Measurements from ENCODE around the gene CYB5R3.

The CYB5R3 gene

DNA sequence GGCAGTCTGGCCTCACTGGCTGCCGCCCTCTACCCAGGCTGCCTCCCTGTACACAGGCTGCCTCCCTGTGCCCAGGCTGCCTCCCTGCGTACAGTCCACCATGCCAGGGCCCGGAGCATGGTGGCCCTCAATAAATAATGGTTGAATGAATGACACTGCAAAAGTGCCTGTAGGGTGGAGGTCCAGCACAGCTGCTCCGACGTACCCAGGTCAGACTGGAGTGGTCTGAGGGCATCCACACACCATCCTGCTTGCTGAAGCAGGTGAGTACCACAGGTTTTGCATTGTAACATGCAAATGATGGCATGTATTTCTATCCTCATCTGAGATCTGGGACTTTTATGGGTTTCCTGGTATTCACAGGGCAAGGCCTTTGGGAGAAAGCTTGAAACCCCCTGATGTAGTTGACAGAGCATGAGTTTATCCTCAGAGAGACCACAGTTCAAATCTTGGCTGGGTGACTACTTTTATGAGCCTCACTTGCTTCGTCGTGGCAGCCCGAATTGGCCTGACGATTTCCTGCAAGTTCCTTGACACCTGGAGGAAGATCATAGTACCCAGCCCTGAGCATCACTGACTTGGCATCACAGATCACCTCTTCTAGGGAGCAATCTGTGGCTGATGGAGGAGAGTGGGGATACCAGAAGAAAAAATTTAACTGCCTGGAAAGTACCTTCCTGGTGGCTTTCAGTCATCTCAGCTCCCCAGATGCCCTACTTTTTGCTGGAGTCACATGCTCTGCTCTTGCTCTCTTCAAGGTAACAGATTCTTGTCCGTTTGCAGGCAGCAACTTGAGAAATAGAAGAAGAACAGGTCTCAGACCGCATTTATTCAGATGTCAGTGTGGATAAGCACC, 16.0 kb upstream of the CYB5R3 start:
- Mint-ChIP-seq H3K27ac (no peak overlapping the region), H3K4me3 (no peak overlapping the region), H3K36me3 (no peaks in the 10 kb centered on the region), H3K27me3 (peaks cover 54% of the 10 kb centered on the region), H3K4me1 (peaks cover 2% of the 10 kb centered on the region), H3K9me3 (no peaks in the 10 kb centered on the region)
- no peak for DNase-seq
- CTCF ChIA-PET = no interaction called here

DNA sequence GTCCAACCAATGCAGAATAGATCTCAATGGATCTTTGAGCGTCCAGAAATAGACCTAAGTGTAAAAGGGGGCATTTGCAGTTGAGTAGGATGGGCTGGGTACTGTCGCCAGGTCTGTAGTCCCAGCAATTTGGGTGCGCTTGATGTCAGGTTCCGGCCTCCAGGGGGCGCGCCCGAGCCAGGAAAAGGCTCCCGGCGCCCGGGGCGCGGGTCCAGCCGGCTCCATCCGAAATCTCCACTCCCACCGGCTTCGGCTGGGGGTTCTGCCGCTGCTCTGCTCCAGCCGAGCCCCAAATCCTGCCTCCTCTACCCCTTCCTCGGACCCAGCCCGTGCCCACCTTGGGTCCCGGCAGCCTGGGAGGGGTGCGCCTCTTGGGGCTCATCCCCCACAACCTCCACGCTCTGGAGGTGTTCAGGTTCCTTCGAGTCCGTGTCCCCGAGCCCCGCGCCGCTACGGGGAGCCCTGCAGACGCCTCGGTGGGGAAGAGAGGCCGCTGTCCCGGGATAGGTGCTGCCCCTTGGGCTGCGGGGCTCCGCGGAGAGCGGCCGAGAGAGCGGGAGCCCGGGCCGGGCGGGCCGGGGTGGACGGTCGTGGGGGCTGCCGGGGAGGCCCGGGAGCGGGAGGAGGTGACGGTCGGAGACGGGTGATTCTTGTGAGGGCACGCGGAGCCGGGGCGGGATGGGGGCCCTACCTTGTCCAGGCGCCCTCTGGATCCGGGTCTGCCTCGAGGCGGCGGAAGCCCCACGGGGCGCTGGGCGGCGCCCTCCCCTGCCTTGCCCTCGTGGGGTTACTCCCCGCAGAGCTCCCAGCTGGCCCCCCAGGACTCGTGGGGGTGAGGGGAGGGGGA, 13.0 kb upstream of the CYB5R3 start:
- CTCF ChIA-PET = interaction anchor here (0.5 to 1.8 kb wide), 2 partner anchors 8 to 214 kb away, joined by 3 to 4 read pairs; no protein-coding TSS in a partner anchor
- Mint-ChIP-seq H3K4me3 (peak overlapping the region; percentile 41), H3K9me3 (no peaks in the 10 kb centered on the region), H3K4me1 (no peaks in the 10 kb centered on the region), H3K27me3 (peaks cover 65% of the 10 kb centered on the region), H3K27ac (no peak overlapping the region), H3K36me3 (no peaks in the 10 kb centered on the region)
- DNase-seq = peak; percentile 86

DNA sequence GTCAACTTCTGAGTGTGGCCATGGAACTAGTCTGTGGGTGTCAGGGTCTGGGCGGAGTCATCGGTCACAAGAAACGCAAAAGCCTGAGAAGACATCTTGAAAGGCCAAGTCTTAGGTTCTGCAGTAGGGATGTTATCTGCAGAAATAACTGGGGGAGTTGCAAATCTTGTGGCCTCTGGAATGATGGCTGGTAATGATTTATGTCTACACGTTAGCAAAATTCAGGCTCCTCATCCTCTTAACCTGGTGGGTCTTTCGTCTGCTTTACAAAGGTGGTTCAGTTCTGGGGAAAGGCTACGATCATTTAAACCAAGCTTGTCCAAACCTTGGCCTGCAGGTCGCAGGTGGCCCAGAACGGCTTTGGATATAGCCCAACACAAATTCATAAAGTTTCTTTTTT, 7.4 kb upstream of the CYB5R3 start:
- Mint-ChIP-seq H3K4me1 (no peaks in the 10 kb centered on the region), H3K36me3 (no peaks in the 10 kb centered on the region), H3K27ac (no peak overlapping the region), H3K27me3 (peaks cover 49% of the 10 kb centered on the region), H3K4me3 (no peak overlapping the region), H3K9me3 (no peaks in the 10 kb centered on the region)
- CTCF ChIA-PET = no interaction called here
- DNase-seq = no peak

DNA sequence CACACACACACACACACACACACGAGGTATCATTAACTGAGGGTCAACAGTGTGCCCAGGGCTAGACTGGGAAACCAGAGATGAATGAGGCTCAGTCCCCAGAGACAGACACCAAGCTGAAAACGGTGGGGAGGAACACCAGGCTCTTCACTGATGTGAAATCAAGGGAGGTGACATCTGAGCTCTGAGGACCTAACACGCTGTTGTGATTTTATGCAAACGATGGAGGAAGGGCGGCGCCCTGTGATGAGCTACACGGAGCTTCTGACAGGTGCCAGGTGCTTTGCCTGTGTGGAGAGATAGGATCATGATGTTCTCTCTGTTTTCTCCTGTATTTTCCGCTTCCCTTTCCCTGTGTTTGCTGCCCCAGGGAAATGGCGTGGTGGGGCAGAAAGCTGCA, 6.5 kb upstream of the CYB5R3 start:
- Mint-ChIP-seq H3K9me3 (no peaks in the 10 kb centered on the region), H3K27me3 (peaks cover 51% of the 10 kb centered on the region), H3K4me1 (no peaks in the 10 kb centered on the region), H3K4me3 (no peak overlapping the region), H3K36me3 (no peaks in the 10 kb centered on the region), H3K27ac (no peak overlapping the region)
- CTCF ChIA-PET = no interaction called here
- DNase-seq = no peak

DNA sequence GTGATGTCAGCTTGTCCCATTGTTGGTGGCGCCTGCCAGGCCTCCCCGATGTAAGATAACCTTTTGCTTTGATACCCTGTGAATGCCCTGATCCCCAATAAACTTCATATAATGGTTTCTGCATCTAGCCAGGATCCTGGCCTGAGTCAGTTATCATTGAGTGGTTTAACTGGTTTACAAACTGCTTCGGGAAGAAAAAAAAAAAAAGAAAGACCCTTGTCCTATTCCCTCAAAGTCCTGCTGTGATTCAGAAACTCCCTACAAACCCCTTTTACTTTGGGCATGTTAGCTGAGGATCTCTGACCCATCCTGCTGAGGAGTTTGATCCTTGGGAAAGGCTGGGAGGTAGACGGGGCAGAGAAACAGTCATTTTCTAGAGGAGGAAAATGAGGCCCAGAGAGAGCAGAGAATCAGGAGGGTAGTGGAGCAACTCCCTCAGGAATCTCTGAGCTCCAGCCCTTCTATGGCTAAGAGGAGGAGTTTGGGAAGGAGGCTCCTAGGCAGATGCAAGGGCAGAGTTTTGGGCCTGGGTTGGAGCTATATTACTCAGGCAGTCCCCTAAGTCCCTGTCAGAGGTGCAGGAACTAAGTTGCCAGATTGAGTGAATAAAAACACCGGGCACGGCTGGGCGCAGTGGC, 5.4 kb upstream of the CYB5R3 start:
- CTCF ChIA-PET = interaction anchor here (1.0 kb wide), 1 partner anchor 9 kb away, joined by 4 read pairs; no protein-coding TSS in a partner anchor
- peaks cover 41% of the 10 kb centered on the region for H3K27me3 Mint-ChIP-seq
- no peak for DNase-seq

DNA sequence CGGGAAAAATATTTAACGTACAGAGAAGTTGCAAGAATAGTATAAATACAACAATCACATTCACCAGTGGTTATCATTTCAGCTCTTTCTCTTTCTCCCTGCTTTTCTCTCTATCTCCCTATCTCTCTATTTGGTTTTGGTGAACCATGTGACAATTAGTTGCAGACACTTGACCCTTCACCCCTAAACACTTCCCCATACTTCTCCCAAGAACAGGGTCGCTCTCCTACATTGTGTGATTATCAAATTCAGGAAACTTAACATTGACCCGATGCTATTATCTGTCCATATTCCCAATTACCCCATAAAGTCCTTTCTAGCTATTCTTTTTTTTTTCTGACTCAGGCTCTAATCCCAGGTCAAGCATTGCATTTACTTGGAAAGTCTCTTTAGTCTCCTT, 4.8 kb upstream of the CYB5R3 start:
- no peaks in the 10 kb centered on the region for H3K36me3 Mint-ChIP-seq
- CTCF ChIA-PET = interaction anchor here (0.6 to 1.0 kb wide), 2 partner anchors 9 to 445 kb away, joined by 4 read pairs; no protein-coding TSS in a partner anchor
- H3K27me3 Mint-ChIP-seq = peaks cover 38% of the 10 kb centered on the region
- no peak for DNase-seq
- H3K27ac Mint-ChIP-seq = no peak overlapping the region
- H3K9me3 Mint-ChIP-seq = no peaks in the 10 kb centered on the region
- H3K4me1 Mint-ChIP-seq = peaks cover 3% of the 10 kb centered on the region
- no peak overlapping the region for H3K4me3 Mint-ChIP-seq

More for the DNA sequence above, 5.4 kb upstream of the CYB5R3 start:
- no peaks in the 10 kb centered on the region for H3K36me3 Mint-ChIP-seq
- peaks cover 3% of the 10 kb centered on the region for H3K4me1 Mint-ChIP-seq
- no peak overlapping the region for H3K4me3 Mint-ChIP-seq
- H3K9me3 Mint-ChIP-seq = no peaks in the 10 kb centered on the region
- no peak overlapping the region for H3K27ac Mint-ChIP-seq

DNA sequence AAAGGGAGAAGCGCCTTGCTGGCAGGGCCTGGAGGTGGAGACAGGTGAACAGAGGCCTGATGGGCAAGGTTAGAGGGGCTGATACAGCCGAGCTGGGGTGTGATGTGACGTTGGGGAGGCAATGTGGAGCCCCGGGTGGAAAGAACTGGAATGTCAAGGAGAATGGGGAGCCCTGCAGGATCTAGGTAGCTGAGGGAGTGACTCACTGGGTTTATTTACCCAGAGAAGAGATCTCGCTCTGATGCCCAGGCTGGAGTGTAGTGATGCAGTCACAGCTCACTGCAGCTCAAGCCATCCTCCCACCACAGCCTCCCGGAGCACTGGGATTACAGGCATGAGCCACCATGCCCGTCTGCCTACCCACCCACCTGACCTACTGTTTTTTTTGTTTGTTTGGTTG, 1.9 kb upstream of the CYB5R3 start:
- CTCF ChIA-PET = no interaction called here
- DNase-seq = no peak
- H3K36me3 Mint-ChIP-seq = no peaks in the 10 kb centered on the region
- peaks cover 20% of the 10 kb centered on the region for H3K4me1 Mint-ChIP-seq
- peak overlapping the region; percentile 36 for H3K4me3 Mint-ChIP-seq
- H3K9me3 Mint-ChIP-seq = no peaks in the 10 kb centered on the region
- H3K27ac Mint-ChIP-seq = no peak overlapping the region
- peaks cover 27% of the 10 kb centered on the region for H3K27me3 Mint-ChIP-seq

DNA sequence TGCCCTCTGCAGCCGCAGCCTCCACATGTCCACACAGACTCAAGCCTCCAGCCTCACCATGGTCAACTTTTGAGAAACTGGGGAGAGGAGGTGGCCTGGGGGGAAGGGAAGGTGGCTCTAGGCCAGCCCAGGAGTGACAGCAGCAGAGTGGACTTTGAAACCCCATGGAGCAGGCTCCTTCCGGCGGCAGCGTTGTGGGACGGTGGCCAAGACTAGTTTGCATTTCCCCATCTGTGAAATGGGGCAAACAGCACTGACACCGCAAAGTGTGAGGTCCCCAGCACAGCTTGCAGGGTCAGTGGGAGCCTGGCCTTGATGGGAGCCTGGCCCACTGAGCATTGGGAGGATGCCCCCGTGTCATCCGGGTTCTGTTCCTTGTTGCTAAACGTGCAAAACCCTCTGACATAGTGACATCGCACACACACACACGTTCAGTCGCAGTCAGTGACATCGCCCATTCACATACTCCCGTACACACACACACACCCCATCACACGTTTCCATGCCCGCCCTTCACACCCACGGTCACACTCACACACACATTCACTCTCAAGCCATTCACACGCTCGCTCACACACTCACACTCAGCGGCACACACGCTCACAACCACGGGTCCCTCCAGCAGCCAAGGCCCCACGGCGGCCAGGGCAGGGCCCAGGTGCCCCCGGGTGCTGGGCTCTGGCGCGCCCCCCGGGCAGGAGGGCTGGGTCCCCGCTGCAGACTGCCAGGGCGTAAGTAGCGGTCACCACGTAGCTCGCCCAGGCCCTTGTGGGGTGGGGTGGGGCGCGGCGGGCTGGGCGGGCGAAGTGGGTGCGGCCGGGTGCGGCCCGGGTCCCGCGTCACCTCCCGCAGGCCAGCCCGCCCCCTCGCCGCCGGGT, 585 bp downstream of the CYB5R3 start:
- Mint-ChIP-seq H3K27ac (peak overlapping the region; percentile 94), H3K27me3 (peaks cover 15% of the 10 kb centered on the region), H3K36me3 (no peaks in the 10 kb centered on the region), H3K4me1 (peaks cover 33% of the 10 kb centered on the region), H3K4me3 (peak overlapping the region; percentile 94), H3K9me3 (no peaks in the 10 kb centered on the region)
- peak; percentile 63 for DNase-seq
- CTCF ChIA-PET = no interaction called here

DNA sequence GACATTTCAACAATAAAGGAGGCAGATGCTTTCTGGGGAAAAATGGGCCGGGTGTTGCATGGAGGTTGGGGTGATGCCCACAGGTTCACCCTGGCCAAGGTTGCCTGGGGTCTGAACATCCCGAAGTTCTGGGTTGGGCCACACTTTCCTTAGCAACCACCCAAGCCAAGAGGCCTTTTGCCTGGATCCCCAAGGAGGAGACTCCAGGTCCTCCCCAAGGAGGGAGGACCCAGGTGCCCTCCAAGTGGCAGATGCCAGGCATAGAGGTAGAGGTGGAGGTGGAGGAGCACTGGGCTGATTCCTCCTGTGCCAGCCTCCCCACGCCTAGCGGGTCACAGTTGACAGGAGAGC, 1.2 kb downstream of the CYB5R3 start:
- H3K4me3 Mint-ChIP-seq = peak overlapping the region; percentile 94
- peaks cover 33% of the 10 kb centered on the region for H3K4me1 Mint-ChIP-seq
- no peaks in the 10 kb centered on the region for H3K36me3 Mint-ChIP-seq
- peaks cover 14% of the 10 kb centered on the region for H3K27me3 Mint-ChIP-seq
- CTCF ChIA-PET = no interaction called here
- H3K9me3 Mint-ChIP-seq = no peaks in the 10 kb centered on the region
- H3K27ac Mint-ChIP-seq = peak overlapping the region; percentile 94
- DNase-seq = no peak

DNA sequence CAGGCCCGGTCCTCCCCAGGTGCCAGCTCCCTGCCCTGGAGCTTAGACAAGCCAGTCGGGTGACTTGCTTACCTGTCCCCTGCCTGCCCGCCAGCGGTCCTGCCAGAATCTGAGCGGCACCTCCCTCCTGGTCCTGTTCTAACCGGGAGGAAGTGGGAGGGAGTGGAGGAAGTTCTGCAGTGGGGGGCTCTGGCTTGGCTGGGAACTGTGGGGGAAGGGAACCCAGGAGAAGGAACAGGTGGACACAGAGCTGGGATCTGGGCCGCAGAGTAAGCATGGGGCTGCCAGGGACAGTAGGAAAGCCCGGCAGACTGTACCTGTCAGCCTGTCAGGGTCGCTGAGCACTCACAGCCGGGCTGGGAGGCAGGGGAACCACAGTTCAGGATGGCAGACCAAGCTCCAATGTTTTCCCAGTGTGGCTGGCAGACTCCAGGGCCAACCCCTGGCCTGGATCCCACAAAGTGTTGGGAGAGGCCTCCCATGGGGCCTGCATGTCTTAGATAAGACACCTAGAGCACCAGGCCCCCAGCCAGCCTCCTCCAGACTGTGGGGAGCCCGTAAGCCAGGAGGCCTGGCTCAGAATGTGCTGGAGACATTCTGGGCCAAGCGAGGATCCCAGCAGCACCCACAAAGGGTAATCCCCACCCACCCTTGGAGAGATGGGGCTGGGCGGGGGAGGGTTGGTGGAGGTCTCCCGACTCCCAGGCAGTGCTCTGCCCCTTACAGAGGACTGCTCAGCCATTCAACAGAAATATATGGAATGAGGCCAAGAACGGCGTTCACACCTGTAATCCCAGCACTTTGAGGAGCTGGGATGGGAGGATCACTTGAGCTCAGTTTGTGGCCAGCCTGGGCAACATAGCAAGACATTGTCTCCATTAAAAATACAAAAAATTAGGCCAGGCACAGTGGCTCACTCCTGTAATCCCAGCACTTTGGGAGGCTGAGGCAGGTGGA, 2.3 kb downstream of the CYB5R3 start:
- H3K27me3 Mint-ChIP-seq = peaks cover 7% of the 10 kb centered on the region
- H3K27ac Mint-ChIP-seq = peak overlapping the region; percentile 33
- H3K9me3 Mint-ChIP-seq = no peaks in the 10 kb centered on the region
- CTCF ChIA-PET = interaction anchor here (0.7 kb wide), 1 partner anchor 247 kb away, joined by 3 read pairs; no protein-coding TSS in a partner anchor
- H3K4me3 Mint-ChIP-seq = peak overlapping the region; percentile 94
- no peak for DNase-seq
- peaks cover 33% of the 10 kb centered on the region for H3K4me1 Mint-ChIP-seq
- no peaks in the 10 kb centered on the region for H3K36me3 Mint-ChIP-seq

DNA sequence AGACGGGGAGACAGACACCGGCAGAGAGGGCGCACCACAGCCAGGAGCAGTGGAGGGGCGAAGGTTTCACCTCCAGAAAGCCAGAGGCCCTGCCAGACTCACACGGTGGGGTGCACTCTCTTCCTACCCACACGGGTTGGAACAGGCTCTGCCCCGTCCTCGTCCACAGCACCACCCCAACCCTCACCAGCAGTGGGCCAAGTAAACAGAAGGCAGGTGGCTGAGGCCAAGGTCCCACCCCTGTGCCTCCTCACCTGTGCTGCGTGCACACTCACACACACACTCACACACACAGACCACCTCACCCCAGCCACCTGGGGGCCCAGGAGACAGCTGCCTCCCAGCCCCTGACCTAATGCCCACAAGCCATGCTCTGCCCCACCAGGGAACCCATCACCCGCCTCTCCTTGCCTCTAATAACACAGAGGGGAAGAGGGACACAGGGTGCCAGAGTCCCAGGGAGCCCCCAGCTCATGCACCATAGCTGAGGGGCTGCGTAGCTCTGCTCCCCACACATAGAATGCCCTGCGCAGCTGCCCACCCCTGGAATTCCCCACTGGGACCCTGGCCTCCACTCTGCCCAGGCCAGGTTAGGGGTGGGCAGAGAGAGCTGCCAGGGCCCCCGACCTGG, 3.1 kb downstream of the CYB5R3 start:
- Mint-ChIP-seq H3K27ac (no peak overlapping the region), H3K27me3 (peaks cover 3% of the 10 kb centered on the region), H3K4me3 (no peak overlapping the region), H3K4me1 (peaks cover 33% of the 10 kb centered on the region), H3K9me3 (no peaks in the 10 kb centered on the region), H3K36me3 (no peaks in the 10 kb centered on the region)
- CTCF ChIA-PET = interaction anchor here (0.7 kb wide), 1 partner anchor 247 kb away, joined by 3 read pairs; no protein-coding TSS in a partner anchor
- no peak for DNase-seq

DNA sequence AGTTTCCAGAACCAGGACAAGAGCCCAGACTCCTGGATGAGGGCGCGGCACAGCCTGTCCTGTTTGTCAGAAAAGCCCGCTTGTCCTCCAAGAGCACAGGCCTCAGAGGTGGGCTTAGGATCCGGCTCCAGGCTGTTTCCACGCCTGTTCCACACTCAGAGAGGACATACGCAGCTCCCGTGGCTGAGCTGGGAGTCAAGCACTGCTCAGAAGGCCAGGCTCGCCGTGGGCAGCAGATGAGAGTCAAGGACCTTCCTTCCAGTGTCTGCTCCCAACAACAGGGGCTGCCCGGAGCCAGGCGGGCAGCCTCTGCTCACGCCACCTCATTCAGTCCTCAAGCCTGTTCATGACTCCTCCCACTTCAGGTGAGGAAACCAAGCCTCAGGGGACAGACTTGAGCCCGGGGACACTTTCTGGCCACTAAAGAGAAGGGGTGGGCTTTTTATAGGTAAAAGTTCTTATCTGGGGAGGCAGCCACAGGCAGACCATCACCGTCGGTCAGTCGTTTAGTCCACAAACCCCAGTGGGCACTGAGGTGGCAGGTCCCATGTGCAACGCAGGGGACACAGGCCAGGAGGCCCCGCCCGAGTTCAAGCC, 3.8 kb downstream of the CYB5R3 start:
- CTCF ChIA-PET = no interaction called here

More for the DNA sequence above, 3.8 kb downstream of the CYB5R3 start:
- no peak for DNase-seq
- Mint-ChIP-seq H3K9me3 (no peaks in the 10 kb centered on the region), H3K36me3 (no peaks in the 10 kb centered on the region), H3K4me1 (peaks cover 33% of the 10 kb centered on the region), H3K27me3 (no peaks in the 10 kb centered on the region), H3K4me3 (no peak overlapping the region), H3K27ac (no peak overlapping the region)
